ENCODE data around the gene CD58. TPM values are rescaled to one million over a fixed set of nuclear protein-coding genes. Genes with fewer than 3 reads are reported as not detected.
A peak's percentile ranks its signal among the peaks of the same experiment; 100 is the strongest.

Gene CD58
- total RNA-seq, 1 donor from 2014 or later: 19.8 TPM

DNA sequence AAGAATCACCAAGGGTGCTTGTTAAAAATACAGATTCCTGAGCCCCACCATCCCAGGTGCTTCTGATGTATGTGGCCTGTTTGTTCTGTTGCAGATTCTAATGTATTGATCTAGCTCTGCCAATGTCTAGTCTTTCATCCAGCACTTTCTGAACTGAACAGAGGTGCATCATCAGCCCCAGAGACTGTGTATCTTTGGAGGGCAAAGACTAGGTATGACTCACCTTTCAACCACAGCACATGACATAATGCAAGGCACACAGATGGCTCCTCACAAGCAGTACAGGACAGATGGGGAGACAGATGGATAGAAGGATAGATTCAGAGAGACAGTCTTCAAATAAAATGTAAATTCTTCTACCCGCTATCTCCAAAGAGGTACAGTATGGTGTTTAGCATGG is 32.3 kb downstream of the CD58 start:
- ATAC-seq: peak; percentile 30

DNA sequence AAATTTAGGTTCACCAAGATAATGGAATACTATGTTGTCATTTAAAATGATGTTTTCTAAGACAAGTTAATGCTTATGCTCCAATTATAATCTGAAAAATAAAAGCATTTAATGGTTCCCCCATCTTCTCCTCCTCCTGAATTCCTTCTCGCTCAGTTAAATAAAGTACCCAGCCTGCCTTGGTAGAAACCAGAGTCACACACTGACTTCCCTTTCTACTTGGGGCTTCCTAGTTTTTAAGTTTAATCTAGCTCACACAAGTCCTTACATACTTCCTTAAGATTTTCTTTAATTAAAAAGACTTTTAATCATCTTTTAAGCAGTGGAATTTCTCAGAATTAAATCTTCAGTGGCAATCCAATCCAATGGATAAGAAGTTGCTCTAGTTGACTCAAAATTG is 32.9 kb downstream of the CD58 start:
- ATAC-seq: no peak

DNA sequence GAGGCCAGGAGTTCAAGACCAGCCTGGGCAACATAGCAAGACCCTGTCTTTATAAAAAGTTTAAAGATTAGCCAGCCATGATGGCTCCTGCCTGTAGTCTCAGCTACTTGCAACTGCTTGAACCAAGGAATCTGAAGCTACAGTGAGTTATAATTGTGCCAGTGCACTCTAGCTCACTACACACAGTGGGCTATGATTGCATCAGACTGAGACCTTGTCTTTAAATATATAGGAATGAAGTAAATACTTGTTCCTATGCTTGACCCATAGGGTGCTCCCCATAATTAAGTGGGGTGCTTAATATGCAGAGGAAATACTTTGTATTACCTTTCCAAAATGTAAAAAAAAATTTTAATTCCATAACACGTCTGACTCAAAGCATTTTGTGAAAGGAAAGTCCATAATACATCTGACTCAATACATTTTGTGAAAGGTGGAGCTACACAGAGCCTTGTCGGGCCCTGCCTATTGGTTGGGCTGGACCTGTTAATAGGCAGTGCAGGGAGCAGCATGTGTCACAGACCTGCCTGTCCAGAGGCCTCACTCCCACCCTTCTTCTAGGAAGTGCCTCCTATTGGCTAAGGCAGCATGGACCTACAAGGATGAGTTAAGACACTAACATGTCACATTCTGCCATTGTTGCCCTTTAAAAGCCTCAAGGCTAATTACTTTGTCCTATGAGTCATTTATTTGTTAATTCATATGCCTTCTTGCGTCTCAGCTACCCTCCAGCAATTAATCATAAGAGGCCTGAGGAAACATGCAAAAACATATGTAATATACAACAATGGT is 33.6 kb downstream of the CD58 start:
- ATAC-seq: peak; percentile 99

DNA sequence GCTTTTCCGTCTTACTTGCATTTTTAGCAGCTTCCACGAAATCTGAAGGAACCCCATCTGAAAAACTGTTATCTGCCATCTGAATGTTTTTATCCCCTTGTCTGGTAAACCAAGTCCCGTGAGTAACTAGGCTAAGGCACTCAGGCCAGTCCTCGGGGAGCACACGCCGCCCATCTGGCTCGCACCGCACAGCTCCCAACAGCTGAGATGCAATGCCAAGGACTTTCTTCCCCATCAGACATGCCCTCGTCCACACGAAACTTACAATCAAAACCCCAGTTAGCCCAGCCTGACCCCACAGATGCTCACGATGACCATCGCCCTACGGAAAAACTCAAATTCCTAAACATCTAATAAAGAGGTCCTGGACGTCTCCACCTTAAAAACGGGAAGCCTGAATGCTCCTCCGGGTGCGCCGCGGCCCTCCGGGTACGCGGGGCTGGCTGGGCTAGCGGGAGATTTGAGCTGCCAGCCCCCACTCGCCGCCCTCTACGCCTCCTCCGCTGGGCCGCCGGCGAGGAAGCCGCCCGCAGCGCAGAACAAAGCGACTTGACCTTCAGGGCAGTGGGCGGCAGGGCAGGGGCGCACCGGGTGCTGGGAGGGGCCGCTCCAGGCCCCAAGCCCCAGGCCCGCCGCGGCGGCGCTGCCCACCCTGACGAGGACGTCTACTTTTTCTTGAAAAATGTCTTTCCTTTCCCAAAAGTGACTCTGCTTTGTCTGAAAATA is 36.6 kb downstream of the CD58 start:
- ATAC-seq: no peak

DNA sequence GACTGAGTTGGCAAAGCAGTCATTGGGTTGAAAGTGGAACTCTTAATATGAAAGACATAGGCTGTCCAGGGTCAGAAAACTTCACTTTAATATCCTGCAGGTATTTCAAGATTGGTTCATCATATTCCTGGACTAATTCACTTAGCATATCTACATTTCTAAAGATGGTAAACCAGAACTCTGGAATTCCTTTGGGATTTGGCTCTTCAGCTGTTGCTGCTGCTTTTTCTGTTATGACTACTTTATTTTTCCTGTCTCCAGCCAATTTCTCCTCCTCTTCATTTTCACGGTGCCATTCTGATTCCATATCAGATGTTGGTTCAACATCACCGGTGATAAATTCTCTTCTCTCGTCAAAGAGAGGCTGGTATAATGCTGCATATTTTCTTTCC is 37.4 kb downstream of the CD58 start:
- ATAC-seq: no peak

DNA sequence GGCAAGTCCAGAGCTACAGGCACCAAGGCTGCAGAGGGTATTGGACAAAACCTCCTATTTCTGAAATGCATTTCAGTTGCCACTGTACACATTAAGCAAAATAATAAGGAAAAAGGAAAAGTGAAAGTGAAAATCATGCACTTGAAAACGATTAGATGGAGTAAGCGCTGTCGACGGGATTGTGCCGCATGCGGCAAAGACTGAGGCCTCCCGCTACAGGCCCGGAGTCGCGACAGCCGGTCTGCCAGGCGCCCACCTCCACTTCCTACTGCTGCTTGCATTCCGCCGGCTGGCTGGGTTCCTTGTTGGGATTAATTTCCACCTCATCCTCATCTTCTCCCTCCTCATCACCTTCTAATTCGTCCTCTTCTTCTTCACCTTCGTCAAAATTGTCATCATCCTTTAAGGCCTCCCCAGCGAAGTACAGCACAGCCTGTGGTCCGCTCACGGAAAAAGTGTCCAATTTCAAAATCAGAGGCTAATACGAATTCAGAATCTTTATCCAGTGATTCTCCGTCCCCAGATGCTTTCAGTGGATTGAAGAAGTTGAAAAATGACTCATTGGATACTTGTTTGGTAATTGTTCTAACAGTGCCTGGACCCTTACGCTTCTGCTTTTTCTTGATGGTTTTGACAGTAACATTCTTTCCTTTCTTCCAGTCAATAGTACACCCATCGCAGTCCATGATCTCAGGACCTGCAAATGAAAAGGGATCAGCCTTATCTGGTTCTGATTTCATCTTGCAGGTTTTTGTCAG is 38.0 kb downstream of the CD58 start:
- no peak for ATAC-seq

DNA sequence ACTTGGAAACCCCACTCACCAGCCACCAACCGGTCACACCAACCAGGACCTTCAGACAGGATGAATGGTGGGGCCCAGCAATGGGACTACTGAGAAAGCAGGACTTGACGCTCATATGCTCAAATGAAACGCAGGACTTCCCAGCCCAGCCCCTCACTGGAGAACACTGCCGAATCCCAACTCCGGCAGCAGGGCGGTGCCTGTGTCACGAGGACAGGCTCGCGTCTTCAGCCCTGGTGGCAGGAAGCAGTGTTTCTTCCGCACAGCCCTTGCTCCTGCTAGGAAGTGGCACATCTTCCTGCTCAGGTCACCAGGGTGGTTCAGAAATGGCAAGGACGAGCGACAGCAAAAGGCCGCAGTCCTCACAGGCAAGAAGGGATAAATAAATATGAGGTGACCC is 38.9 kb downstream of the CD58 start:
- ATAC-seq: no peak

DNA sequence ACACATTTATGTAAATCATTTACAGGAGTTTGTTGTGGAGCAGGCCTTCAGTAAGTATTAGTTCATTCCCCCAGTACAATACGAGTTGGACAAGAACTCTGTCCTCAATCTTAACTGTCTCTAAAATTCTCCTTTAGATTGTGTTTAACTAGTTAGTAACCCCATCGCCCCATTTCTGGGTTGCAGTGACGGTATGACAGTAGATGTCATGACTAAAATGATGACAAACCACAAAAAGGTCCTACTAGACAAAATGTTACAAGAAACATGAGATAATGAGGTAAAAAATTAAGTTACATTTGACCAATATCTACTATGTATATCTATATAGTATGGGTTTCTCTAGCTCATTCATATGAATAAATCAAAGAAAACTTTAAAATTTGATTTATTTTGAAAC is 41.1 kb downstream of the CD58 start:
- ATAC-seq: no peak

DNA sequence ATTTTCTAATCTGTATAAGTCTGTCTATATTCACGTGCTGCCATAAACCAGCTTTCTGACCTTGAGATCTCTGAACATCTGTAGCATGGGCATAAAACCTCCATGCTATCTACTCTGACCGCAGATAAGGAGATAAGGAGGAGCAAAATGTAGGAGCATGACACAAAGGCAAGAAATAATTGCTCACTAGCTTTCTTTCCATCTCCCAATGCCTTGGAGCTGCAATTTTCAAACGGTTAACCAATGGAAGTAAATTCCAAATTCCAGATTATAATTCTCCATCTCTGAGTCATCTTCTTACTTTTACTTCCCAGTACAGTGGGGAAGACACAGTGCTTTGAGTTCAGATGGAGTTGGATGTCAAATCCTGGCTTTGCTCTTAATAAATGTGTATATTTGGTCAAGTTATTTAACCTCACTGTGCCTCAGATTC is 41.6 kb downstream of the CD58 start:
- no peak for ATAC-seq

DNA sequence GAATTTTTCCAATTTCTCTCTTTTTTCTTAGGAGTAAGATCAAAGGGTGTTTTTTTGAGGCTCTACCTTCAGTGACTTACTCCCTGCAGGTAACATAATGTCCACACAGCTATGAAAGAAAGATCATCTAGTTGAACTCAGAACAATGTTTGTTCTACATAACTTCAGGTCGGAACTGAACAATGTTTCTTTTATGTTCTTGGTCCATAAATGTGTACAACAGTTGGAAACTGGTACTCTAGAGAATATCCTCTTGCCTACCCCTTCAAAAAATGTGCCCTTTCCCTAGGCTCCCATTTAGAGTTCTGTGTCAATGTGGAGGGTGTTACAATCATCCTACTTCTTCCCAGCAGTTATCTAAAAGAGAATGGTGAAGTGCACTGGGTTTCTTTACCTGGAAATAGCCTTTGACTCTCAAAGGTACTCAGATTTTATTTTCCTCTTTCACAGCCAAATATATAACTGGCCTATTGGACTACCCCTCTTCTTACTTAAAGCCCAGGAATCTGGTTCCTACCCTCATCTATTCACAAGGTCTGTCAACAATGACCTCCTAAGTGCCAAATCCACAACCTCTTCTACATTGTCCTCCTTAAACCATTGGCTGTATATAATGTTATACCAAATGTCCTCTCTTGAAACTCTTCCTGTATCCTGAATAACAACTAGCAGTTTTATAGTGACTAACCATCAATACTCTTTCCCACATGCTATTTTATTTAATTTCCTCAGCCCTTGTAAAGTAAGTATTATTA is 42.3 kb downstream of the CD58 start:
- ATAC-seq: no peak

DNA sequence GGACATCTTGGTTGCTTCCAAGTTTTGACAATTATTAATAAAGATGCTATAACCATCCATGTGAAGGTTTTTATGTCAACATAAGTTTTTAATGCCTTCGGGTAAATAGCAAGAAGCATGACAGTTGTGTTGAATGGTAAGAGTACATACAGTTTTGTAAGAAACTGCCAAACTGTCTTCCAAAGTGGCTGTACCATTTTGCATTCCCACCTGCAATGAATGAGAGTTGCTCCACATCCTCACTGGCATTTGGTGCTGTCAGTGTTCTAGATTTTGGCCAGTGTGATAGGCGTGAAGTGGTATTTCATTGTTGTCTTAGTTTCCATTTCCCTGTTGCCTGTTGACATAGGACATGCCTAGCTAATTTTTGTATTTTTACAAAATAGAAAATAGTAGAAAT is 45.4 kb downstream of the CD58 start:
- ATAC-seq: no peak

DNA sequence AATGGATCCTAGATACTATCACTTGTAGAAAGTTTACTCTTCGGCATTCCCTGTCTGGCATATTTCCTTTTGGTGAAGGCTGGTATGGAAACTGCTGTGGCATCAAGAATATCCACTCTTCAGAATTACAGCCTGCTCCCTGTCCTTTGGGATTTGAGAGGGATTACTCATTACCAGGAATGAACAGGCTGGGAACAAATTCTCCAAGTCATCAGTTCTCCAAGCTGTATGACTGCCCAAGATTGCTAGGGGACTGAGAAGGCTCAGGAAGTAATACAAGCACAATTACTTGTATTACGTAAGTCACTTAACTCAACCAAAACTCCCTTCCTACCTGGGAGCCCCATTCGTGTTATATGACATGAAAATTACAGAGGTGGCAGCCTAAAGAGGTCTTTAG is 49.6 kb downstream of the CD58 start:
- no peak for ATAC-seq

DNA sequence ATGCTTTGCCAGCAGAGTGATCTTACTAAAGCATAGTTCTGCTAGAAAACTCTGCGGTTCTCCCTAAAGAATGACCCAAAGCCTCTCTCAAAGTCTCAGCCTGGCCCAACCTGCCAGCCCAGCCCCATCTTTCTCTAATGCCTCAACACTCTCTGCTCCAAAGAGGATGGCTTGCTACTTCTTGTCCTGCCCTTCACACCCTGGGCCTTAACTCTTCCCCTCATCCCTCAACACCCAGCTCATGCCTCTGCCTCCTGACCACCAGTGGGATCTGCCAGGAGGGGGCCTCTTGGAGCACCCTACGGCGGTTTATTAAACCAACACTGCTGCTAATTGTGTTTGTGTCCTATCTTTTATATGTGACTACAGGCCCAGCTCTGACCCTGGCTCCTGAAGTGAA is 52.4 kb downstream of the CD58 start:
- no peak for ATAC-seq

DNA sequence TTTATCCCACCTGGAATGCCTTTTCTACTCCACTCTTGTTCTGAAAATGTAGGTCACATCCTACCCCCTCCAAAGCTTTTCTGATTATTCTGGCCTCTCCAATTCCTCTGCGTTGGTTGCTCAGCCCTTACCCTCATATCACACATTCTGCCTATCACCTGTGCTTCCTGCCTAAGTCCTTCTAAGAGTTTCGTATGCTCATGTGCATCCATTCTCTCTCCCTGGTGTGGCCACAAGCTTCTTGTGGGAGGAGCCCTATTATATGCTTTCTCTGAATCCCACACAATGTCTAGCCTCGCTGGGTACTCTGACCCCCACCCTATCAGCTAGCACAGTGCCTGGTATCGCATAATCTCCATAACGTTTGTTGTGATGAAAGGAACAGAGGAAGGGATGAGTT is 54.2 kb downstream of the CD58 start:
- ATAC-seq: no peak

DNA sequence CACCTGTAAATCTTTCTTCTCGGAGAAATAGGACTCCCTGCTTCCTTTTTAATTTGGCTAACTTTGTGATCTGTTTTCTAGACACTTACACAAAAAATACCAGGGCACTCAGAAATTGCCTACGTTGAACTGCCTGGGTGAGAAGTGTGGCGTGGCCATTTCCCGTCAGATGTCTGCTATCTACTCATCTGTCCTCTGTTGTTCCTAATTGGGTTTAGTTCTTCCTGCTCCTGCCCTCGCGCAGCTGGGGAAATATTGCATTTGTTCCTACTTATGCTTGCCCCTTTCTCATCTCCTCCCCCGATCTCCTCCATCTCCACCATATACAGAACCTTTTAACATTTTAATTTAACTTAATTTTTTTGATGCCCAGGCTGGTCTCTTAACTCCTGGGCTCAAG is 55.1 kb downstream of the CD58 start:
- no peak for ATAC-seq

DNA sequence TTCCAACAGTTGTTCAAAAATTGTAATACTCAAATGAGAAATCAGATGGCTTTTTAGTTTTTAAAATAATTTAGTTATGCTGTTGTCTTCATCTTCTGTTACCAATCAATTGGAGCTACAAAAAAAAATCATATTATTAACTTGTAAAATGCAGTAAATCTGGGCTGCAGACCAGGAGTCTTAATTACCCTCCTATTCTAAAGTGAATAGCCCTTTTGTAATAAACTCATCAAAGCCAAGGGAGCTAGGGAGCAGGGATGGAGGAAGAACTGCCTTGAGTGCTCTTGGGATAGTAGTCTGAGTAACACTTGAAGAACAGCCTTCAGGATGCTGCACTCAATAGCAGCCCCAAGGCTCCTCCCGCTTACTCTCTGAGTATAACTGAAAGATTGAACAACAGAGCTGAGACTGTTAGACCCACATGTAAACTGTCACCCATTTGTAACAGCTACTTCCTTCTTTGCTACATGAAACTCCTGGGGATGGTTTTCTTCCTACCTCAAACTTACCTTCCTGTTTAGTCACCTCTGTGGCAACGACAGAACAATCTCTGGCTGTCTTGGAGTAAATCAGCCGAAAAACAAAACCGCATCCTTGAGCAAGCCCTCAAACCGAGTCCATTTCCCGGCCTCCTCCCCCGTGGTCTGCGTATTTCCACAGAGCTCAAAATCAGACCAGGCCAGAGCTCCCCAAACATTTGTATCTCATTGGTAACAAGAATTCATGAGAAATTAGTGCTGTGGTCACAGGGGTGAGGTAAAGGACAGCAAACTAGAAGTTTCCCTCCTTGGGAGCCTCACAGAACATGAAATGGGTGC is 55.9 kb downstream of the CD58 start:
- peak; percentile 62 for ATAC-seq

DNA sequence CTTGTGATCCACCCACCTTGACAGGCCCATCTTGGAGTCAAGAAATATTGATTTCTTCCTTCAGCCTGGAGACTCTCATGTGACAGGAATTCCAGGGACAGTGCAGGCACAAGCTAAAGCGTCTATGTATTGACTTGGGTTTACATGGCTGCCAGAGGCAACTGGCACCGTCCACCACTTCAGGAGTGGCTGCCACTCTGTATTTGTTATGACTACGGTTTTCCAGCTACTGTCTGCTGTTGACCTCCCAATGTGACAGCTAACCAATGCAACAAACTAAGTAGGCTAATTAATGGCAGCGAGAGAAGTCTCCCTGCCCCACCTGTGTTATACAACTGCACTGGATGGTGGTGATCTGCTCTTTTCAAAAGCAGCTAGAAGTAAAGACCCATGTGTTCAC is 56.9 kb downstream of the CD58 start:
- no peak for ATAC-seq

DNA sequence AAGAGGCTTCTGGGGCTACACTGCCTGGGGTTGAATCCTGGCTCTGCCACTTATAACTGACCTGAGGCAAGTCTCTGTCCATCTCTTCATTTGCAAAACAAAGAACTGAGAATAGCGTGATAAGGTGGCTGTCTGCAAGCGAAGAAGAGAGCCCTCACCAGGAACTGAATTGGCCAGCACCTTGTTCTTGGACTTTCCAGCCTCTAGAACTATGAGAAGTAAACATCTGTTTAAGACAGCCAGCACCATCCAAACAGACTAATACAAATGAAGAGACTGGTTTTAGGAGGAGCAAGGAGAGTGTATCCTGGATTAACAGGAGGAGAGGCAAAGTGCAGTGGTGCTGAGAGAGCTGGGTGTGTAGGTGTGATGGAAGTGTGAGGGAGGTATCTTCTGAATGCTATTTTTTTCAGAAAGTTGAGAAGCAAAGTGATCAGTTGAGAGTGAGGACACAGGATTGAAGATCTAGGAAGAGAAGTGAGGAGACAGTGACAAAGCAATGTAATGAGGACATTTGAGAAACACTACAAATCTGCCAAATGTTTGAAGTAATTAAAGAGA is 59.3 kb downstream of the CD58 start:
- ATAC-seq: no peak

DNA sequence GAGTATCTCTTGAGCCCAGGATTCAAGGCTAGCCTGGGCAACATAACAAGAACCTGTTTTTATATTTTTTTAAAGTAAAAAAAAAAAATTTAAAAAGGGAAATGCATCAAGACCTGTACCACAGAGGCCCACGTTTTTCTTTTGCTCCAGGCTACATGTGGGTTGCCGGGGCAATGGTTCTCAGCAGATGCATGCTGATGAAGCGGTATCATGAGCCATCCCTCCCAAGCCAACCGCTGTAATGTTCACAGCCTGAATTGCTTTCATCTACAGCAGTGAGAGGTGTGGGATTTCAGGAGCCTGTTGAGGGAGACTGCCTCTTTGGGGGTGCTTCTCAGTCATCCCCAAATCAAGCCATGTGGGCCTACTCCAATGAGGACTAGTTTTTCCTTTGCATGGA is 60.5 kb downstream of the CD58 start:
- ATAC-seq: no peak

DNA sequence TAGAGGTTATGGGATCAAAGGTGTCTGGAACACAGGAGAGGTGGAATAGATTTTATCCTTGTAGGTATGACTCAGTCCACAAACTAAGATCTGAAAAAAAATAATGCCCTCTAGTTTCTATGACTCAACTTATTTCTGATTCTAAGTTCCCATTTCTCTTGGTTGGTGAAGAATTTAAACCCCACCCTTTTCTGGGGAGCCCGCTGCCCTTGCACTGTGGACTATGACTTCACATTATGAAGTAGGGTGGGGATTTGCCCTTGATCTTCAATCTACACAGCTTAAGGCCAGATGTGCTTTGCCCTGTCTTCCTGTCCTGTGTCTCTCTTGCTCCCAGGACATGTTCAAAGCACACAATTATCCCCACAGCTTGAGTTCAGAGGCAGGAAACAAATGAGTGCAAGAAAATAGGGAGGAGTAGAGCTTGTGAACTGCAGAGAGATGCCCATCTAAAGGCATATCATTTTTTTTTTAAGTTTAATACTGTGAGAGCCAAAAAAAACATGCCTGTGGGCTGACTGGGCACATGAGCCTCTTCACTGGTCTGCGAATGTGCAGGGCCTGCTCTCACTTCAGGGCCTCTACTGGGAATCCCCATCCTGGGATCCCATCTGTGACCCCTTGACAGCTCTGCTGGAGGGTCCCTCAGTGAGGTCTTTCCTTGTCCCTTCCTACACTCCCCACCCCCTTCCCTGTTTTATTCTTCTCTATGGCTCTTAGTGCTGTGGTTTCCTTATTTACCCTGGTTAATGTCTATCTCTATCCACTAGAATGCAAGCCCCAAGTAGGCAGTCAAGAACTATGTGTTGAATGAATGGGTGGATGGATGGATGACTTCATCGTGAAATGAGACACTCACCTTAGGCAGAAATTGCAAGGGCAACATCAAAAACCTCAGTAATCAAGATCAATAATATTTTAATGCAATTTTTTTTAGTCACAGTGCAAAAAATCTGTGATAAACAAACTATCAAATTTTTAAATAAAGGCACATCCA is 61.5 kb downstream of the CD58 start:
- ATAC-seq: peak; percentile 77

Measured in esophagus mucosa (tissue), 1 donor.